Coronary artery (tissue), 2 donors: Measurements from ENCODE around the gene PLB1.

Experiments used
- DNase-seq: peaks from one replicate; pipeline ENCODE4 v3.0.0-alpha.2; 2017; ENCODE audit warnings: low spot score
- H3K27ac ChIP-seq, 2 donors: fragments of 200-600 bp; sonication (generic); one replicate each; pipeline ENCODE4 v1.5.1; 2016 to 2019
- H3K4me3 ChIP-seq: fragments of 200-600 bp; sonication (generic); 2 replicates; pipeline ENCODE4 v1.5.1; 2016; ENCODE audit warnings: mild to moderate bottlenecking, moderate library complexity
- TF ChIP-seq, protein P1 (sequence below): fragments of 200-600 bp; sonication (generic); IDR thresholded peaks from one replicate; pipeline ENCODE4 v1.5.1; 2019; ENCODE audit warnings: antibody characterized with exemption

Gene PLB1

DNA sequence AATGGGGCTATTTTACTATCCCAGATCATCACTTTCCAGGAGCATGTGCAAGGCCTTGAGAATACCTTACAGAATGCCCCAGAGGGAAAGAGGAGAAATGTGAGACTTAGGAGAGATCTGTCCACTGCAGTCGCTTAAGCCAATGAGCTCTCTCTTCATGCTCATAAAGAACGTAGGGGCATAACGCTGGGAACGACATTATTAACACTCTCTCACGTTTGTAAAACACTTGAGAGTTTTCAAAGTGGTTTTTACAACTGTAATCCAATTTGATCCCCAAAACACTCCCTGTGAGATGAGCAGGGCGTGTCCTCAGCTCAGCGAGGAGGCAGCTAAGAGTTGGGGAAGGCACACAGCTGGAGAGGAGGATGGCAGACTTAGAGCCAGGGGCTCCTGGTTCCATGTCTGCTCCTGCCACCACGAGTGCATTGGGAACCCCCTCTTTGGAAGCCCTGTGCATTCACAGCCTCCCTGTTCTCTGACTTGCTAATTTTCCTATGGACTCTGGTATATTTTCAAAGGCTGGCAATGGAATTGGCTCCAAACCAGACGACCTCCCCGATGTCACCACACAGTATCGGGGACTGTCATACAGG is 97.4 kb downstream of the PLB1 start:
- DNase-seq: peak; percentile 54
- H3K27ac ChIP-seq: no peak overlapping the region
- TF ChIP-seq, protein P1, sequence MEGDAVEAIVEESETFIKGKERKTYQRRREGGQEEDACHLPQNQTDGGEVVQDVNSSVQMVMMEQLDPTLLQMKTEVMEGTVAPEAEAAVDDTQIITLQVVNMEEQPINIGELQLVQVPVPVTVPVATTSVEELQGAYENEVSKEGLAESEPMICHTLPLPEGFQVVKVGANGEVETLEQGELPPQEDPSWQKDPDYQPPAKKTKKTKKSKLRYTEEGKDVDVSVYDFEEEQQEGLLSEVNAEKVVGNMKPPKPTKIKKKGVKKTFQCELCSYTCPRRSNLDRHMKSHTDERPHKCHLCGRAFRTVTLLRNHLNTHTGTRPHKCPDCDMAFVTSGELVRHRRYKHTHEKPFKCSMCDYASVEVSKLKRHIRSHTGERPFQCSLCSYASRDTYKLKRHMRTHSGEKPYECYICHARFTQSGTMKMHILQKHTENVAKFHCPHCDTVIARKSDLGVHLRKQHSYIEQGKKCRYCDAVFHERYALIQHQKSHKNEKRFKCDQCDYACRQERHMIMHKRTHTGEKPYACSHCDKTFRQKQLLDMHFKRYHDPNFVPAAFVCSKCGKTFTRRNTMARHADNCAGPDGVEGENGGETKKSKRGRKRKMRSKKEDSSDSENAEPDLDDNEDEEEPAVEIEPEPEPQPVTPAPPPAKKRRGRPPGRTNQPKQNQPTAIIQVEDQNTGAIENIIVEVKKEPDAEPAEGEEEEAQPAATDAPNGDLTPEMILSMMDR: no peak
- no peak overlapping the region for H3K4me3 ChIP-seq

DNA sequence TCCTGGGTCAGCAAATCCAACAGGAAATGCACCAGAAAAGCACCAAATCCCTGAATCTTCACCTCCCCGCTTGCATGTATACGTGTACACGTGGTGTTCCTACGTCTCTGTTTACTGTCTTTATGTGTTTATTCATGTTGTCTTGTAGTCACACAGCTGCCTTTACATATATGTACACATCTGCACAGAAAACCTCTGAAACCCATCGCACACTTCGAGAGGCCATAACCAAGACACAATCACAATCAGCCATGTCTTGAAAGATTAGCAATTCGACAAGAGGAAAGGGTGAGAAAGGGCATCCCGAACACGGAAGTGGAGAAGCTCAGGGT is 98.1 kb downstream of the PLB1 start:
- Histone ChIP-seq H3K4me3 (peak overlapping the region; percentile 32), H3K27ac (peak overlapping the region; percentile 85 to 88)
- no peak for DNase-seq
- TF ChIP-seq, protein P1: no peak

GRCh38 chr2:28594332-28595108 is 98.7 kb downstream of the PLB1 start:
- peak overlapping the region; percentile 85 to 88 for H3K27ac ChIP-seq
- TF ChIP-seq, protein P1: peak; percentile 81
- peak overlapping the region; percentile 32 for H3K4me3 ChIP-seq
- DNase-seq: peak; percentile 90

- H3K4me3 ChIP-seq: no peak overlapping the region
- DNase-seq: no peak
- H3K27ac ChIP-seq: peak overlapping the region; percentile 85 to 88
- TF ChIP-seq, protein P1: no peak
Measured at GRCh38 chr2:28595323-28595722, 99.5 kb downstream of the PLB1 start.

DNA sequence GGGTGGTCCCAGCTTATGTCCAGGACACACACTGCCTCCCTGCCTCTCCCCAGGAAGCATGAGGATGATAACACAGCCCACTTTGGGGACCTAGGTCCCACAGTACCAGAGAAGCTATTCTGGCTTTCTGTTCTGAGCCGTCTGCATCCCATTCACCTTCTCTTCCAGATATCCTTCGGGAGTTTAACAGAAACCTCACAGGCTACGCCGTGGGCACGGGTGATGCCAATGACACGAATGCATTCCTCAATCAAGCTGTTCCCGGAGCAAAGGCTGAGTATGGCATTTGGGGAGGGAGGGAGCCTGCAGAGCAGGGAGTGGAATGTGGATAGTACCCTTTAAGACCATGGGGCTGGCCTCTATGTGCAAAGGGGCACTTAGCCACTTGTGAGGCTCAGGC is 102.6 kb downstream of the PLB1 start:
- peak overlapping the region; percentile 50 to 75 for H3K27ac ChIP-seq
- DNase-seq: no peak
- TF ChIP-seq, protein P1: no peak
- H3K4me3 ChIP-seq: no peak overlapping the region

DNA sequence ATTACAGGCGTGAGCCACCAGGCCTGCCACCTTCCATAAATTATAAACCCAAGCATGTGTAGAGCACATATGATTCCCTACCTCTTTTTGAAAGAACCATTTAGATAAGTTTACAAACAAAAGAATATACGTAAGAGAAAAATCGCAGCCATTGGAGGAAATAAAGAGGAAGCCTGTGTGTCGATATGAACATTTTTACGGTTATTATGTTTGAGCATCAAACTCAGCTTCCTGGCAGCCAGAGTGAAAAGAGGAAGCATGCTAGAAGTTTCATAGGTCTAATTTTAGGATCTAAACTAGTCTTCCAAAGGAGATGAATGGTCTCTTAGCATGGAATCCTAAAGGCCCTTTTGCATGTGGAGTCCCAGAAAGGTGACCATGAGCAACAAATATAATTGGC is 104.3 kb downstream of the PLB1 start:
- TF ChIP-seq, protein P1: no peak
- Histone ChIP-seq H3K4me3 (no peak overlapping the region), H3K27ac (peak overlapping the region in 1 of 2 donors; percentile 69)
- no peak for DNase-seq

- no peak for DNase-seq
- Histone ChIP-seq H3K4me3 (no peak overlapping the region), H3K27ac (peak overlapping the region in 1 of 2 donors; percentile 69)
Measured at GRCh38 chr2:28601616-28602015, 105.8 kb downstream of the PLB1 start.

More at GRCh38 chr2:28601616-28602015, 105.8 kb downstream of the PLB1 start:
- TF ChIP-seq, protein P1: no peak
